Measurements from ENCODE around the gene ADGRG6. TPM values are rescaled to one million over a fixed set of nuclear protein-coding genes. Genes with fewer than 3 reads are reported as not detected.

ADGRG6 gene
- polyA plus RNA-seq, 1 of the 3 experiments (the other 2 are of a cell fraction), result 61.5 TPM

DNA sequence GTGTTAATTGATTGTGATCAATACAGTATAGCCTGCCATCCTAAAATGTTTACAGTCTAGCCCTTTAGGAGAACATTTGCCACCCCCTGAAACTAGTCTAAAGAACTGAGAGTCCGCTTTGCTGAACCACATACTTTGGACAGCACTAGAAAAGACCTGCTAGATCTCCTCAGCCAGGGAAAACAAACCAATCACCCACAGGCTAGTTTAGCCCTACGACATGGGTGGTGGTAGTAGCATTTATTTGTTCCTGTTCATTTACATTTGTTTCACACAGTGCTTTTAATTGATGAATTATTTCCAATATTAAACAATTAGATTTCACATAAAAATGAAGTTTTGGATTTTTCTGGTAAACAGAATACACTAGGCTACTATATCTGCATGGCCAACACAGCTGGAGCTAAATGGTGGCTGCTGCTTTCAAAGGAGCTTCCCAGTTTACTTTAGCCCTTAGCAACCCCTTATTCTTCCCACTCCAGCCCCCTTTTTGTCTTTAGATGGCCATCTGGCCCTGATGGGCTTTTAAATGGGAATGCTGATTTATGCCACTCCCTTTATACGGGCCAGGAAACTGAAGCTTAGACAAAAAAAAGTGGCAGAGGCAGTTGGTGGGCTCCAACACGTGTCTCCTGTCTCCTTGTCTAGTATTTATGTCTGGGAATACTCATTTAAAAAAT lies 72.4 kb downstream of the ADGRG6 start (continued):
- TF ChIP-seq, protein P1, sequence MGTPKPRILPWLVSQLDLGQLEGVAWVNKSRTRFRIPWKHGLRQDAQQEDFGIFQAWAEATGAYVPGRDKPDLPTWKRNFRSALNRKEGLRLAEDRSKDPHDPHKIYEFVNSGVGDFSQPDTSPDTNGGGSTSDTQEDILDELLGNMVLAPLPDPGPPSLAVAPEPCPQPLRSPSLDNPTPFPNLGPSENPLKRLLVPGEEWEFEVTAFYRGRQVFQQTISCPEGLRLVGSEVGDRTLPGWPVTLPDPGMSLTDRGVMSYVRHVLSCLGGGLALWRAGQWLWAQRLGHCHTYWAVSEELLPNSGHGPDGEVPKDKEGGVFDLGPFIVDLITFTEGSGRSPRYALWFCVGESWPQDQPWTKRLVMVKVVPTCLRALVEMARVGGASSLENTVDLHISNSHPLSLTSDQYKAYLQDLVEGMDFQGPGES (IDR thresholded peaks at IDR 0.05; ENCODE audit: low read depth, low read length), result no peak
- no peak for TF ChIP-seq EZH2phosphoT487 (IDR thresholded peaks at IDR 0.05; ENCODE audit: borderline replicate concordance, low read depth)

DNA sequence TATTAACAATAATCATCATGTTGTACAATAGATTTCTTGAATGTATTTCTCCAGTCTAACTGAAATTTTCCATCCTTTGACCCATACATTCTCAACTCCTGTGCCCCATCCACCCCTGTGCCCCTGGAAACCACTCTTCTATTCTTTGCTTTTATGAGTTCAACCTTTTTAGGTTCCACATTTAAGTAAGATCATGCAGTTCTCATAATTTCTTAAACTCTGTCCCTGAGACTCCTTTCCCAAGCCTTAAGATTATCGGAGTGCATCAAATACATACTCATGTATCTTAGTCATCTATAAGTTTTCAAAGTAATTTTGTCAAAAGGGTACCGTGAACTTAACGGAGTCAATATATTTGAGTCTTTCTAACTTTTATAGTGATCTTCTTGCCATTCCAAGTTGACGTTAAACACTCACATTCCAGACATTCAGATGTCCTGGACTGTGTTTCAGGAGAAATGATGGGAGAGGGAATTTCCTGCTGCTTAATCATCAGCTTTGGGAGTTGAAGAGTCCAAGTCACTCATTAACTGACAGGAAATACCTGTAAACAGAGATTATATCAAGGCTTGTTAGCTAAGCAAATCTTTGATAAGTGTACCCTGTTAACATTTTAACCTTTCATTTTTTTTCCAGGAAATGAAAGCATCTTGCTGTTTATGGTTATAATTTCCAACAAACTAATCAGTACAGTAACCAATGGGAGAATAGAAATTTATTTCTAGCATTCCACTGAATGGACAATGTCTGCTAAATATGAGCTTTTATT lies 73.3 kb downstream of the ADGRG6 start:
- H3K27me3 ChIP-seq (ENCODE audit: insufficient read depth), result no peaks in the 10 kb centered on the region
- H3K36me3 ChIP-seq (replicated peaks in 1 of 2; ENCODE audit: control insufficient read depth in 1 of 2, insufficient read depth in 2 of 2, low read length in 1 of 2), result peaks cover 8 to 14% of the 10 kb centered on the region in 2 experiments
- no peaks in the 10 kb centered on the region for H3K9me3 ChIP-seq
- POLR2A ChIA-PET, result no interaction called here
- peaks cover 66% of the 10 kb centered on the region for H3F3A ChIP-seq (replicated peaks; ENCODE audit: insufficient read depth)
- no peaks in the 10 kb centered on the region for H3K9me2 ChIP-seq
- H2AFZ ChIP-seq (ENCODE audit: low read depth), result no peak overlapping the region
- no peaks in the 10 kb centered on the region for H4K20me1 ChIP-seq (ENCODE audit: insufficient read depth)
- peaks cover 0 to 32% of the 10 kb centered on the region in 2 experiments; a peak in 3 of 4 replicates for H3K4me1 ChIP-seq (ENCODE audit: control insufficient read depth in 1 of 2, insufficient read depth in 2 of 2, low read depth in 1 of 2, low read length in 1 of 2)
- peak overlapping the region; percentile 43; the same call in 1 of the 2 replicates for H3K4me2 ChIP-seq
- peak overlapping the region; percentile 93 to 99; a peak in 3 of 4 replicates for H3K27ac ChIP-seq (ENCODE audit: low read depth in 2 of 2, low read length in 1 of 2)
- H3K9ac ChIP-seq, result peak overlapping the region; percentile 69; the same call in 1 of the 2 replicates
- 4% methylated on average over 4 of the region's 4 CpGs for WGBS (ENCODE audit: low lambda C conversion rate)
- no peak for DNase-seq
- H3K4me3 ChIP-seq (ENCODE audit: low read depth in 2 of 2, low read length in 1 of 2), result peak overlapping the region; percentile 2 to 12; a peak in 2 of 4 replicates
- peaks cover 79% of the 10 kb centered on the region for H3K79me2 ChIP-seq (ENCODE audit: insufficient read depth)
- CTCF ChIA-PET, result interaction anchor here (0.5 to 1.0 kb wide), 2 partner anchors 97 to 229 kb away, joined by 3 read pairs; no protein-coding TSS in a partner anchor
- TF ChIP-seq MXI1 (IDR thresholded peaks at IDR 0.05; ENCODE audit: low read depth, low read length) (no peak), POLR2AphosphoS5 (IDR thresholded peaks at IDR 0.05; ENCODE audit: low read depth, low read length) (peak; percentile 90), RXRA (IDR thresholded peaks at IDR 0.05; ENCODE audit: borderline replicate concordance, low read depth) (peak; percentile 97), NRF1 (IDR thresholded peaks at IDR 0.05; ENCODE audit: low read depth, low read length) (no peak), MEF2A (IDR thresholded peaks at IDR 0.05; ENCODE audit: borderline replicate concordance, low read depth) (0 out of 2 replicates have a peak, but pooled peaks have one; percentile 70), TEAD4 (IDR thresholded peaks at IDR 0.05; ENCODE audit: borderline replicate concordance, insufficient read depth) (peak; percentile 98), YY1 (IDR thresholded peaks at IDR 0.05; ENCODE audit: low read depth) (peak; percentile 49; the same call in 1 of the 2 replicates), ELF1 (IDR thresholded peaks at IDR 0.05) (peak; percentile 44; the same call in 1 of the 2 replicates), RCOR1 (IDR thresholded peaks at IDR 0.05; ENCODE audit: low read length) (no peak), JUND (IDR thresholded peaks at IDR 0.05) (peak; percentile 97), SIN3A (IDR thresholded peaks at IDR 0.05; ENCODE audit: borderline replicate concordance, low read depth, low read length) (peak; percentile 74), GATA2 (CRISPR knock-in tag; IDR thresholded peaks at IDR 0.05) (no peak), TCF12 (IDR thresholded peaks at IDR 0.05) (peak; percentile 99), NFIC (IDR thresholded peaks at IDR 0.05; ENCODE audit: borderline replicate concordance) (peak; percentile 96), FOSL2 (IDR thresholded peaks at IDR 0.05; ENCODE audit: borderline replicate concordance, low read depth) (peak; percentile 81), FOXJ3 (CRISPR knock-in tag; IDR thresholded peaks at IDR 0.05) (no peak), CHD2 (IDR thresholded peaks at IDR 0.05; ENCODE audit: low read length, partially characterized antibody) (no peak), FOXM1 (IDR thresholded peaks at IDR 0.05; ENCODE audit: low read depth) (peak; percentile 98), RFX5 (IDR thresholded peaks at IDR 0.05; ENCODE audit: low read length) (no peak), RAD21 (IDR thresholded peaks at IDR 0.05; ENCODE audit: low read length) (no peak)
- TF ChIP-seq, protein P2, sequence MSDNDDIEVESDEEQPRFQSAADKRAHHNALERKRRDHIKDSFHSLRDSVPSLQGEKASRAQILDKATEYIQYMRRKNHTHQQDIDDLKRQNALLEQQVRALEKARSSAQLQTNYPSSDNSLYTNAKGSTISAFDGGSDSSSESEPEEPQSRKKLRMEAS (IDR thresholded peaks at IDR 0.05; ENCODE audit: low read depth), result peak; percentile 30; the same call in 1 of the 2 replicates
- TF ChIP-seq, protein P3, sequence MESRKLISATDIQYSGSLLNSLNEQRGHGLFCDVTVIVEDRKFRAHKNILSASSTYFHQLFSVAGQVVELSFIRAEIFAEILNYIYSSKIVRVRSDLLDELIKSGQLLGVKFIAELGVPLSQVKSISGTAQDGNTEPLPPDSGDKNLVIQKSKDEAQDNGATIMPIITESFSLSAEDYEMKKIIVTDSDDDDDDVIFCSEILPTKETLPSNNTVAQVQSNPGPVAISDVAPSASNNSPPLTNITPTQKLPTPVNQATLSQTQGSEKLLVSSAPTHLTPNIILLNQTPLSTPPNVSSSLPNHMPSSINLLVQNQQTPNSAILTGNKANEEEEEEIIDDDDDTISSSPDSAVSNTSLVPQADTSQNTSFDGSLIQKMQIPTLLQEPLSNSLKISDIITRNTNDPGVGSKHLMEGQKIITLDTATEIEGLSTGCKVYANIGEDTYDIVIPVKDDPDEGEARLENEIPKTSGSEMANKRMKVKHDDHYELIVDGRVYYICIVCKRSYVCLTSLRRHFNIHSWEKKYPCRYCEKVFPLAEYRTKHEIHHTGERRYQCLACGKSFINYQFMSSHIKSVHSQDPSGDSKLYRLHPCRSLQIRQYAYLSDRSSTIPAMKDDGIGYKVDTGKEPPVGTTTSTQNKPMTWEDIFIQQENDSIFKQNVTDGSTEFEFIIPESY (IDR thresholded peaks at IDR 0.05; ENCODE audit: borderline replicate concordance, low read depth), result peak; percentile 84
- TF ChIP-seq, protein P4, sequence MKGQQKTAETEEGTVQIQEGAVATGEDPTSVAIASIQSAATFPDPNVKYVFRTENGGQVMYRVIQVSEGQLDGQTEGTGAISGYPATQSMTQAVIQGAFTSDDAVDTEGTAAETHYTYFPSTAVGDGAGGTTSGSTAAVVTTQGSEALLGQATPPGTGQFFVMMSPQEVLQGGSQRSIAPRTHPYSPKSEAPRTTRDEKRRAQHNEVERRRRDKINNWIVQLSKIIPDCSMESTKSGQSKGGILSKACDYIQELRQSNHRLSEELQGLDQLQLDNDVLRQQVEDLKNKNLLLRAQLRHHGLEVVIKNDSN (IDR thresholded peaks at IDR 0.05; ENCODE audit: borderline replicate concordance, low read depth), result no peak
- TF ChIP-seq, protein P5, sequence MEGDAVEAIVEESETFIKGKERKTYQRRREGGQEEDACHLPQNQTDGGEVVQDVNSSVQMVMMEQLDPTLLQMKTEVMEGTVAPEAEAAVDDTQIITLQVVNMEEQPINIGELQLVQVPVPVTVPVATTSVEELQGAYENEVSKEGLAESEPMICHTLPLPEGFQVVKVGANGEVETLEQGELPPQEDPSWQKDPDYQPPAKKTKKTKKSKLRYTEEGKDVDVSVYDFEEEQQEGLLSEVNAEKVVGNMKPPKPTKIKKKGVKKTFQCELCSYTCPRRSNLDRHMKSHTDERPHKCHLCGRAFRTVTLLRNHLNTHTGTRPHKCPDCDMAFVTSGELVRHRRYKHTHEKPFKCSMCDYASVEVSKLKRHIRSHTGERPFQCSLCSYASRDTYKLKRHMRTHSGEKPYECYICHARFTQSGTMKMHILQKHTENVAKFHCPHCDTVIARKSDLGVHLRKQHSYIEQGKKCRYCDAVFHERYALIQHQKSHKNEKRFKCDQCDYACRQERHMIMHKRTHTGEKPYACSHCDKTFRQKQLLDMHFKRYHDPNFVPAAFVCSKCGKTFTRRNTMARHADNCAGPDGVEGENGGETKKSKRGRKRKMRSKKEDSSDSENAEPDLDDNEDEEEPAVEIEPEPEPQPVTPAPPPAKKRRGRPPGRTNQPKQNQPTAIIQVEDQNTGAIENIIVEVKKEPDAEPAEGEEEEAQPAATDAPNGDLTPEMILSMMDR (IDR thresholded peaks at IDR 0.05), result no peak
